Measurements from ENCODE around the gene CCDC85B.

The CCDC85B gene

GRCh38 chr11:65927904-65928397 is 37.5 kb downstream of the CCDC85B start:
- Histone ChIP-seq H3K36me3 (ENCODE audit: control insufficient read depth, insufficient read depth, low read length) (peaks cover 14% of the 10 kb centered on the region), H3K27ac (ENCODE audit: low read depth, low read length, severe bottlenecking) (no peak overlapping the region), H3K4me1 (ENCODE audit: control insufficient read depth, insufficient read depth, low read length, poor library complexity, severe bottlenecking) (peaks cover 9% of the 10 kb centered on the region), H3K4me3 (ENCODE audit: extremely low read depth, insufficient read depth, low read length, poor library complexity, severe bottlenecking) (no peak overlapping the region), H3K9me3 (ENCODE audit: control insufficient read depth, low read length) (no peaks in the 10 kb centered on the region)
- WGBS, 2 experiments (ENCODE audit: insufficient coverage in 2 of 2), result 76 to 89% methylated on average over 6 to 8 of the region's 9 CpGs

- 87 to 91% methylated on average over 5 to 6 of the region's 6 CpGs for WGBS, 2 experiments (ENCODE audit: insufficient coverage in 2 of 2)
- H3K9me3 ChIP-seq (ENCODE audit: control insufficient read depth, low read length), result no peaks in the 10 kb centered on the region
- no peak overlapping the region for H3K4me3 ChIP-seq (ENCODE audit: extremely low read depth, insufficient read depth, low read length, poor library complexity, severe bottlenecking)
- H3K36me3 ChIP-seq (ENCODE audit: control insufficient read depth, insufficient read depth, low read length), result peaks cover 8% of the 10 kb centered on the region
- H3K27ac ChIP-seq (ENCODE audit: low read depth, low read length, severe bottlenecking), result no peak overlapping the region
- H3K4me1 ChIP-seq (ENCODE audit: control insufficient read depth, insufficient read depth, low read length, poor library complexity, severe bottlenecking), result peaks cover 9% of the 10 kb centered on the region
Observed at GRCh38 chr11:65928667-65929066, 38.2 kb downstream of the CCDC85B start.

- H3K27ac ChIP-seq (ENCODE audit: low read depth, low read length, severe bottlenecking), result peak overlapping the region; percentile 23
- no peak overlapping the region for H3K4me3 ChIP-seq (ENCODE audit: extremely low read depth, insufficient read depth, low read length, poor library complexity, severe bottlenecking)
- no peaks in the 10 kb centered on the region for H3K36me3 ChIP-seq (ENCODE audit: control insufficient read depth, insufficient read depth, low read length)
- H3K9me3 ChIP-seq (ENCODE audit: control insufficient read depth, low read length), result no peaks in the 10 kb centered on the region
- H3K4me1 ChIP-seq (ENCODE audit: control insufficient read depth, insufficient read depth, low read length, poor library complexity, severe bottlenecking), result peaks cover 9% of the 10 kb centered on the region
- 79 to 86% methylated on average over 7 to 9 of the region's 13 CpGs for WGBS, 2 experiments (ENCODE audit: insufficient coverage in 2 of 2)
Observed at GRCh38 chr11:65931773-65932557, 41.5 kb downstream of the CCDC85B start.

- Histone ChIP-seq H3K27ac (ENCODE audit: low read depth, low read length, severe bottlenecking) (no peak overlapping the region), H3K4me3 (ENCODE audit: extremely low read depth, insufficient read depth, low read length, poor library complexity, severe bottlenecking) (no peak overlapping the region), H3K36me3 (ENCODE audit: control insufficient read depth, insufficient read depth, low read length) (no peaks in the 10 kb centered on the region), H3K4me1 (ENCODE audit: control insufficient read depth, insufficient read depth, low read length, poor library complexity, severe bottlenecking) (peaks cover 9% of the 10 kb centered on the region), H3K9me3 (ENCODE audit: control insufficient read depth, low read length) (no peaks in the 10 kb centered on the region)
- 65 to 66% methylated on average over 7 of the region's 9 CpGs for WGBS, 2 experiments (ENCODE audit: insufficient coverage in 2 of 2)
Observed at GRCh38 chr11:65932558-65932919, 42.1 kb downstream of the CCDC85B start.

- H3K9me3 ChIP-seq (ENCODE audit: control insufficient read depth, low read length), result no peaks in the 10 kb centered on the region
- no peak overlapping the region for H3K27ac ChIP-seq (ENCODE audit: low read depth, low read length, severe bottlenecking)
- no peaks in the 10 kb centered on the region for H3K36me3 ChIP-seq (ENCODE audit: control insufficient read depth, insufficient read depth, low read length)
- no peak overlapping the region for H3K4me3 ChIP-seq (ENCODE audit: extremely low read depth, insufficient read depth, low read length, poor library complexity, severe bottlenecking)
- H3K4me1 ChIP-seq (ENCODE audit: control insufficient read depth, insufficient read depth, low read length, poor library complexity, severe bottlenecking), result peaks cover 9% of the 10 kb centered on the region
- WGBS, 2 experiments (ENCODE audit: insufficient coverage in 2 of 2), result 100% methylated on average over 1 of the region's 4 CpGs
Observed at GRCh38 chr11:65934014-65934413, 43.5 kb downstream of the CCDC85B start.

GRCh38 chr11:65937766-65938165 is 47.3 kb downstream of the CCDC85B start:
- Histone ChIP-seq H3K36me3 (ENCODE audit: control insufficient read depth, insufficient read depth, low read length) (no peaks in the 10 kb centered on the region), H3K9me3 (ENCODE audit: control insufficient read depth, low read length) (no peaks in the 10 kb centered on the region), H3K4me3 (ENCODE audit: extremely low read depth, insufficient read depth, low read length, poor library complexity, severe bottlenecking) (no peak overlapping the region), H3K27ac (ENCODE audit: low read depth, low read length, severe bottlenecking) (no peak overlapping the region), H3K4me1 (ENCODE audit: control insufficient read depth, insufficient read depth, low read length, poor library complexity, severe bottlenecking) (peaks cover 4% of the 10 kb centered on the region)
- 75 to 88% methylated on average over 2 to 3 of the region's 4 CpGs for WGBS, 2 experiments (ENCODE audit: insufficient coverage in 2 of 2)
